NCI-H1930 (cell line): ENCODE results near the gene PDE6C.
A peak's percentile ranks its signal among the peaks of the same experiment; 100 is the strongest.

Experiments used
- DNase-seq, 2 experiments: peaks; one replicate each; lab custom pipeline; 2025; lab: John Stamatoyannopoulos, UW

The PDE6C gene

GRCh38 chr10:93612311-93612710 lies at the start of gene PDE6C:
Gene PDE6C, plus strand, starts transcription at chr10:93612537. Its CDS starts 189 bp downstream, at chr10:93612726.
- DNase-seq, result no peak

DNA sequence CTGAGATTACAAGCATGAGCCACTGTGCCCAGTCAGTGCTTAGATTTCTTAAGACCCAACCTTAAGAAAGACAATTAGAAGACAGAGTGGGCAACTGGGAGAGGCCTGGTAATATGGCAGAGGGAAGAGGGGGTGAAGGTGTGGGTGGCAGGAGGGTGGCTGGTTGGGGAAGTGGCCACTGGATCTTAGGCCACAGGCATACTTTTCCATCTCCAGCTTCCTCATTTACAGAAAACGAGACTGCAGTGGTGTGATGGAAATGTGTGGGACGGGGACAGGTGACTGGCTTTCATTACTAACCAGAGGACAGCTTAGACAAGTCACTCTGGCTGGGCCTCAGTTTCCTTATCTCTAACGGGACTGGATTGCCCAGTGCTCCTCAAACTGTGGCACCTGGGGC lies 46.9 kb upstream of the PDE6C start:
- no peak for DNase-seq

GRCh38 chr10:93566435-93567276 lies 45.7 kb upstream of the PDE6C start, which contains the start of gene FFAR4:
Gene FFAR4, plus strand, starts transcription at chr10:93566665. Its CDS starts 56 bp downstream, at chr10:93566721.
- peak in 1 of 2 experiments; percentile 14 for DNase-seq

DNA sequence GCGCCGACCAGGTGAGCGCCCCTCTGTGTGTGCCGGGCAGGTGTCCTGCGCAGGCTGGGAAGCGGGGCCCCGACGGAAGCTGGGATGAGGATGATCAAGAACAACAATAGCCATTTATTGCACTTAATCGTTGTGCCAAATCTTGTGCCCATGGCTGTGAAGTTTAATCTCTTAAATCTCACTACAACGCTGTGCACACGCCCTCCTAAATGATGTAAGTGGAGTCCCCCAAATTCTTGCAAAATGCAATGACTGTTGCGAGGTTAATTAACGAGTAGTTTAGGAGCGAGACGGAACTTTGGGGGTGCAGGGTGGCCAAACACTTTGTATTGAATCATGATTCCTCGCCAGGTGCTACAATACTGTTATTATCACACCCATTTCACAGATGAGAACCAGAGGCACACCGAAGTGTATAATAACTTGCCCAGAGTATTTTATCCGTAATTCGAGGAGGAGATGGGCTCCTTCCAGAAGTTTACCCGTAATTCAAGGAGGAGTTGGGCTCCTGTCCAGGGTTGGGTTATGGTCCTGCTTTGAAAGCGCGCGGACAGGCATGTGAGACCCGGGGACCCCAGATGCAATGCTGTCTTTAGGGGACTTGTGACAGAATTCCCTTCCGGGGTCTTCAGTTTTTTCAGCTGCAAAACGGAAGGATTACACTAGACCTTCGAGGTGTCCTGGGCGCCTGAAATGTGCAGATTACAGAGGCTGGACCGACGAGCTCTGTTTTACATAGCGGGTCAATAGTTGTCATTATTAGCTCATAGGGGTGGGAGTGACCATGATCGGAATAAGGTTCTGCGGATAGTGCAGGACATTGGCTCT lies 44.8 kb upstream of the PDE6C start:
- no peak for DNase-seq

- no peak for DNase-seq
These were observed 44.3 kb upstream of the PDE6C start for GRCh38 chr10:93568105-93568390.

GRCh38 chr10:93570383-93570782 lies 42.0 kb upstream of the PDE6C start:
- DNase-seq, result no peak

GRCh38 chr10:93572606-93573005 lies 39.7 kb upstream of the PDE6C start:
- DNase-seq, result no peak

- no peak for DNase-seq
These were observed 39.1 kb upstream of the PDE6C start for GRCh38 chr10:93573051-93573909.

GRCh38 chr10:93573924-93574323 lies 38.4 kb upstream of the PDE6C start:
- DNase-seq, result no peak

DNA sequence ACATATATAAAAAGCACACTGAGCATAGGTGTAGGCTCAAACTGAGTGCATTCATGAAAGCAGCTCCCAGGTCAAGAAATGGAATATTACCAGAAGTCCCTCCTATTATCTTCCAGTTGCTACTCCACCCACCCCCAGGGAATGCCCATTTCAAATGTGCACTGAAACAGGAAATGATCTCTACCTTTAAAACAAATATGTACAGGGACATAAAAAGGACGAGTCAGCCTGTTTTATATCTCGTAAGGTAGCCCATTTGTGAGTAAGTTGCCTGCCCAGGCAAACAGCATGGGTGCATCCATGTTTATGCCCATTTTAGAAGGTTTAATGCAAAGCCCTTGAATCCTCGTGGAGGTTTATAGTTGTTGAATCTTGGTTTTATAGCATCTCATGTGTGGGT lies 35.4 kb upstream of the PDE6C start:
- no peak for DNase-seq

DNA sequence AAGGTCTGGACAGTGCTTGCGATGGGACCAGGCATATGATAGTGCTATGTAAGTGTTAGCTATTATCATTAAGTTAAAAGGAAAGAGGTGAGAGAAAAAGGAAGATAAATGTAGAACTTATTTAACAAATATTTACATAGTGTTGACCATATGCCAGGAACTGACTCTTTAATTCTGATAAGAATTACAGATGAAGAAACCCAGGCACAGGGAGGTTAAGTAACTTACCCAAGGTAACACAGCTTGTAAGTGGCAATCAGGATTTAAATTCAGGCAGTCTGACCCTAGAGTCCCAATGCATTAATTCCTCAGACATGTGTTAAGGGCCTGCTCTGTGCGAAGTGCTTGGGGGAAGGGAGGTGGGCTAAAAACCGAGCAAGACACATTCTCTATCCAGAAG lies 34.8 kb upstream of the PDE6C start:
- DNase-seq, result no peak

- no peak for DNase-seq
These were observed 33.2 kb upstream of the PDE6C start for GRCh38 chr10:93579089-93579488.

DNA sequence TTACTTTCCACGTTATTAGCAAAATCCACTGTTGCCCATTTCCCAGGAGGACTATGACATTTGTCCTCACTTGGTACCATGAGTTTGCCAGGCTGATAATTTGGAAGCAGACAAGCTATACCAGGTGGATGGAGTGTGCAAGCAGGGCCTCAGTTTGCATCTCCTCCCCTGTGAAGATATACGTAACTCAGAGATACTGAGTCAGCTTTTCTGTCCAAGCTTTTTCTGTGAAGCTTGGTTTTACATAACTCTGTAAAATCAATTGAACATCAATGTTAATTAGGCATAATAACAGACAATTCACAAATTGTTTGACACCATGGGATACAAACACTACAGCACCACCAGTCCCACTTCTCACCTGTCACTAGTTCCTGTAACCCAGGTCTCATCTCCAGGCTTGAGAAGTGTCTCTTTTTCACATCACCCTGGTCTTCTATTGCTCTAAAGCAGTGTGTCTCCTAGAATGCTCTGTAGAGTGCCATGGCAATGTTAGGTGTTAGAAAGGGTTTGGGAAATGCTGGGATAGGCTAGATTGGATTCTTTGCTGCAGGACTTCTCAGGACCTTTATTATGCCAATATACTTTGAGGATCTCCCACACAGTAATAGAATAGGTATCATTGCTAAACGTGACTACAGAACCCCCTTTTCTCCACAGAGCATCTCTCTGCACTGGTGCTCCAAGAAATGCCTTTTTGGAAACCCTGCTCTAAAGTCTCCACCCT lies 32.2 kb upstream of the PDE6C start:
- DNase-seq, result no peak

- DNase-seq, result no peak
These were observed 31.5 kb upstream of the PDE6C start for GRCh38 chr10:93580828-93581227.

DNA sequence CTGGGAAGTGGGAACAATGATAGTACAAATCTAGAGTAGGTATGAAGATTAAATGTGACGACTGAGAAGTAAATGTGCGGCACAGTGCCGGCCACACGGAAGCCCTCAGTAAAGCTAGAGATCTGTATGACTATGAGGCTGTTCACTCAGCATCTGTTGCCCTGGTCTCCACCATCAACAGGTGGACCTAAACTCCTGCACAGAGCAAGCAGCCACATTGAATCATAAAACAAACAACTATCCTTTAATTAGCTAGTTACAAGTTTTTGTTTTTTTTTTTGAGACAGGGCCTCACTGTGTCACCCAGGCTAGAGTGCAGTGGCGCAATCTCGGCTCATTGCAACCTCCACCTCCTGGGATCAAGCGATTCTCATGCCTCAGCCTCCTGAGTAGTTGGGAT lies 27.9 kb upstream of the PDE6C start:
- DNase-seq, result no peak

DNA sequence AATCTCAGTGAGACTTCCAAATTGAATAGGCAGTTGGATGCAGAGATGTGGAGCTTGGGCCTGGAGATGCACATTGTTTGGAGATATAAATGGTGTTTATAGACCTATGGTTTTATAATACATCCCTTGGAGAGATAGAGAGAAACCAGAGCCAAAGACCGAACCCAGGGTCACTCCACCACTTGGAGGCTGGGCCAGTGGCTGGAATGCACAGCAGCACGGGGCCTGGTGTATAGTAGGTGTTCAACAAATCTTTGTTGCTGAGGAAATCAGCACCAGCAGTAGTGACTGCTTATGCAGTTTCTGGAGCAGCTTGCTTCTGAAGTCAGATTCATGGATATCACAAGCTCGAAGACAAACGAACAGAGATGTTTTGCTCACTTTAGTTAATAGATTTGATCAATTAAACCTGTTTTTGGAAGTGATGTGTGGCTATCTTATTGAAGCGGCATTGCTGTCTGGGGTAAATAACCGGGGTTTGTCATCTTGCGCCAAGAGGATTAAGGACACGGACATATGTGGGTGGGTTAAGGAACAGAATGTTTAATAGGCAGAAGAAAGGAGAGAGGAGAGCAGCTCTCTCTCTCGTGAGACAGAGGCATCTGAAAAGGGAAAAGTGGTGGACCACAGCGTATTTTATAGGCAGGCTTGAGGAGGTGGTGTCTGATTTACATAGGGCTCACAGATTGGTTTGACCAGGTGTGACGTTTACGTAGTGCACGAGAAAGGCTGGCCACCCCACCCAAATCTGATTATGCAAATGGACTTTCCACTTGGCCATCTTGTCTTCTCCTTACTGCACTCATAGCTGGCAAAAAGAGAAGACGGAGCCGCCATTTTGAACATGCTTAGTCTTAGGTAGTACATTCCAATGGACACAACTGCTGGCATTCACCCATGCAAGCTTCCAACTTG lies 22.4 kb upstream of the PDE6C start:
- no peak for DNase-seq

DNA sequence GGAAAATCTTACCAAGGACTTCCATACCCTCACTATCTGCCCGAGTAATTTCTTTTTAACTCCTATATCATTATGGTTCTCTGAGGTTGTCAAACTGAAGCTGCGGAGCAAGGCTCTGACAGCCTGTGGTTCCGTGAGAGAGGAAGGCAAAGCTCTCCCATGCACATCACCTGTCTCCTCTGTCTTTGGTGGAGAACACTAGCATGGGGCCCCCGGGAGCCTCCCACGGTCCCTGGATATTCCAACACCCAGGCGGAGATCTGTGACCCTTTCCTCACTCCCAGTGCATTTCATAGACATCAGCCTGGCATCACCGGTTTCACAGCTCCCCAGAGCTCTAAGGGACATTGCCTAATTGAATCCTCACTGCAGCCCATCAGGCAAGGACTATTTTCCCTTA lies 21.7 kb upstream of the PDE6C start:
- no peak for DNase-seq

DNA sequence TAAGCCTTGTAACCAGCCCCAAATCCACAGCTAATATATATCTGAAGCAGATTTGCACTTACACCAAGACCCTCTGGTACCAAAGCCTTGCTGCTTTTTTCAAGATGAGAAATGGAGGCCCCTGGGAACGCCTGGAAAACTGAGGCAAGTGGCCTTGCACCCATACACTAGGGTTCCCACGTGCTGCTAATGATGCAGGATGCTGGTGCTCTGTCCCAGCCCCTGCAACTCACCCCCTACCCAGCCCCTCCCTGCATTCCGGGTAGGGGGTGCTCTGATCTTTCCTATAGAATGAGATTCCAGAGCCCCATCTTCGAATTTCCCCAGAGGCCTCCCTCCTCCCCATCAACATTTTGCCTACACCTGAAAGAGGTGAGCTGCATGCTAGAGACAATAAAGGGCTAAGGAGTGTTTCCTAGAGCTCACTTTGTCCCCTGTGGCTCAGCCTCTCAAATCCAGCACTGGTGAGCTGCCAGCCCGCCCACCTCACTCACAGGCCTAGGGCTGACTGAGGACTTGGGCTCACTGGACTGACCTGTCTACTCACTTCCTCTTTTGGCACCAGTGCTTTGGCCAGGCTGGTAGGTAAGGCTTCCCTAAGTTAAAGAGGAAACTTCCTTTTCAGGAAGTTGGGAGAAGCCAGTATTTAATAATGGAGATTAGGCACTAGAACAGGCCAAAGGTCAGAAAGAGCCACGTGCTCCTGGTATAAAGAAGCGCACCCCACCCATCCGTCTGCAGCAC lies 21.1 kb upstream of the PDE6C start:
- DNase-seq, result no peak

GRCh38 chr10:93593254-93593653 lies 19.1 kb upstream of the PDE6C start:
- DNase-seq, result no peak

GRCh38 chr10:93593749-93594148 lies 18.6 kb upstream of the PDE6C start:
- DNase-seq, result no peak
